Panc1 (cell line): ENCODE data around the gene DPP8. TPM values are rescaled to one million over a fixed set of nuclear protein-coding genes. Genes with fewer than 3 reads are reported as not detected.
"Not testable (repeated sequence)": the region's sequence is repeated elsewhere in the genome, so short reads cannot be mapped to it uniquely, and the experiment has no call there.

Experiments used
- ATAC-seq: fragments of 200-7000 bp; cut with Tn5 transposase; 2 replicates; pipeline ENCODE4 v1.9.1; 2020; ENCODE audit warnings: mild to moderate bottlenecking, moderate library complexity
- BruUV-seq: library from RNA; stranded (reverse); fragments of 400-500 nt; replicated peaks from 2 replicates; lab custom pipeline; 2021; lab: Mats Ljungman, UMichigan
- CTCF ChIA-PET: fragments of 300-600 bp; sonication (Branson Sonifier 250); formaldehyde crosslinking; loops from one replicate; lab custom pipeline; 2022; ENCODE audit warnings: antibody characterized with exemption; lab: Charles Lee
- POLR2A ChIA-PET: fragments of 300-600 bp; sonication (Branson Sonifier 250); formaldehyde crosslinking; loops from one replicate; lab custom pipeline; 2022; ENCODE audit warnings: antibody characterized with exemption; lab: Charles Lee
- DNase-seq: peaks from one replicate; pipeline ENCODE4 v3.0.0-alpha.2; 2010; ENCODE audit warnings: low read depth, low spot score
- H3K27ac ChIP-seq: 2 replicates; pipeline ENCODE4 v1.5.1; 2011; ENCODE audit warnings: mild to moderate bottlenecking, low read length, inconsistent platforms
- H3K27me3 ChIP-seq: fragments of 200-500 bp; sonication (Bioruptor generic); 2 replicates; pipeline ENCODE4 v1.6.0; 2014; ENCODE audit warnings: low read length, inconsistent platforms; ENCODE audit not compliant: control insufficient read depth, insufficient read depth
- H3K36me3 ChIP-seq: fragments of 200-500 bp; sonication (Bioruptor generic); 2 replicates; pipeline ENCODE4 v1.5.1; 2014; ENCODE audit warnings: inconsistent platforms, mild to moderate bottlenecking, low read length, moderate library complexity; ENCODE audit not compliant: control insufficient read depth, insufficient read depth
- H3K4me1 ChIP-seq: 2 replicates; pipeline ENCODE4 v1.5.1; 2011; ENCODE audit warnings: inconsistent platforms, mild to moderate bottlenecking, low read length, moderate library complexity; ENCODE audit not compliant: control insufficient read depth, insufficient read depth
- H3K4me3 ChIP-seq, 2 experiments: 2 replicates each; pipeline ENCODE4 v1.5.1; 2011 to 2012; ENCODE audit warnings: low read depth in 2 of 2, low read length in 2 of 2, mild to moderate bottlenecking in 2 of 2, inconsistent platforms in 1 of 2, moderate library complexity in 1 of 2
- H3K9me3 ChIP-seq: fragments of 200-500 bp; sonication (Bioruptor generic); 2 replicates; pipeline ENCODE4 v1.5.1; 2014; ENCODE audit warnings: low read depth, mild to moderate bottlenecking, inconsistent platforms, low read length, moderate library complexity; ENCODE audit not compliant: control insufficient read depth, insufficient read depth
- CTCF ChIP-seq: fragments of 450-650 bp; IDR thresholded peaks from 2 replicates; pipeline ENCODE4 v1.5.1; 2017; ENCODE audit warnings: mild to moderate bottlenecking
- POLR2AphosphoS5 ChIP-seq: IDR thresholded peaks from 2 replicates; pipeline ENCODE4 v1.6.1; 2012; ENCODE audit warnings: mild to moderate bottlenecking, low read depth, low read length, moderate library complexity
- REST ChIP-seq, 2 experiments: IDR thresholded peaks; 2 replicates each; pipeline ENCODE4 v1.6.1; 2011 to 2012; ENCODE audit warnings: low read depth in 2 of 2, control low read depth in 1 of 2, low read length in 1 of 2, mild to moderate bottlenecking in 1 of 2, moderate library complexity in 1 of 2; ENCODE audit not compliant: insufficient read depth in 1 of 2
- SIN3A ChIP-seq: IDR thresholded peaks from 2 replicates; pipeline ENCODE4 v1.6.1; 2012; ENCODE audit warnings: low read depth, mild to moderate bottlenecking, low read length, moderate library complexity, borderline replicate concordance; ENCODE audit not compliant: insufficient read depth
- TCF7L2 ChIP-seq: IDR thresholded peaks from 2 replicates; pipeline ENCODE4 v1.6.1; 2011; ENCODE audit warnings: mild to moderate bottlenecking, low read depth, low read length, inconsistent platforms
- in situ Hi-C: cut with HindIII; loops from 2 replicates; pipeline ENCODE4 v1.10.0; 2016; ENCODE audit warnings: low sequenced_read_pairs, low pct_unique_long_range_greater_than_20kb
- intact Hi-C: fragments of 100-400 bp; cut with micrococcal nuclease; formaldehyde crosslinking; loops from one replicate; pipeline ENCODE4 v1.10.0; 2022; ENCODE audit not compliant: unreplicated experiment
- total RNA-seq: library from RNA; stranded (reverse); gene quantifications from one replicate; pipeline ENCODE4 v1.2.1, GENCODE V29; 2021; ENCODE audit not compliant: unreplicated experiment

DPP8 gene
- total RNA-seq, 1 experiment from 2014 or later, result 36.2 TPM

GRCh38 chr15:65399997-65400396, 117.5 kb downstream of the DPP8 start:
- no peak for ATAC-seq
- Histone ChIP-seq H3K27ac (no peak overlapping the region), H3K27me3 (no peaks in the 10 kb centered on the region), H3K9me3 (no peaks in the 10 kb centered on the region), H3K36me3 (no peaks in the 10 kb centered on the region), H3K4me1 (peaks cover 4% of the 10 kb centered on the region; the same call in 1 of the 2 replicates), H3K4me3 (no peak overlapping the region)
- ChIA-PET POLR2A (no interaction called here), CTCF (interaction anchor here (0.6 to 2.1 kb wide), 3 partner anchors 9 to 81 kb away, joined by 3 to 10 read pairs (median 7); no protein-coding TSS in a partner anchor)
- DNase-seq, result no peak
- no peak for TF ChIP-seq POLR2AphosphoS5
- no peak for TF ChIP-seq TCF7L2
- no peak for TF ChIP-seq SIN3A
- TF ChIP-seq CTCF, result no peak
- no peak for TF ChIP-seq REST (IDR thresholded peaks at IDR 0.05; ENCODE audit: insufficient read depth in 1 of 2, low read depth in 2 of 2, low read length in 1 of 2)
- BruUV-seq, result no TSS peak
- in situ Hi-C loops (no loop called here), intact Hi-C loops (loop anchor here (5.0 kb wide), 1 partner anchor 83 kb away; no protein-coding TSS in a partner anchor)

GRCh38 chr15:65399001-65399706, 118.3 kb downstream of the DPP8 start:
- DNase-seq, result no peak
- CTCF ChIA-PET, result interaction anchor here (0.6 to 1.0 kb wide), 5 partner anchors 25 to 483 kb away, joined by 3 to 7 read pairs (median 7); no protein-coding TSS in a partner anchor
- Histone ChIP-seq H3K4me3 (no peak overlapping the region), H3K36me3 (no peaks in the 10 kb centered on the region), H3K4me1 (peaks cover 4% of the 10 kb centered on the region; the same call in 1 of the 2 replicates), H3K27ac (no peak overlapping the region), H3K27me3 (no peaks in the 10 kb centered on the region), H3K9me3 (no peaks in the 10 kb centered on the region)
- in situ Hi-C loops, result no loop called here
- TF ChIP-seq TCF7L2 (no peak), REST (IDR thresholded peaks at IDR 0.05; ENCODE audit: insufficient read depth in 1 of 2, low read depth in 2 of 2, low read length in 1 of 2) (no peak), CTCF (no peak), POLR2AphosphoS5 (no peak), SIN3A (no peak)
- BruUV-seq, result no TSS peak
- intact Hi-C loops, result no loop called here
- no peak for ATAC-seq
- POLR2A ChIA-PET, result interaction anchor here (0.7 kb wide), 1 partner anchor 108 kb away, joined by 10 read pairs; no protein-coding TSS in a partner anchor

- in situ Hi-C loops, DNase-seq, POLR2A ChIA-PET, H3K27ac ChIP-seq, H3K4me3 ChIP-seq, H3K4me1 ChIP-seq, H3K36me3 ChIP-seq, ATAC-seq, H3K27me3 ChIP-seq, BruUV-seq, H3K9me3 ChIP-seq, intact Hi-C loops: not testable (repeated sequence)
- CTCF ChIA-PET, result interaction anchor here (0.9 to 1.0 kb wide), 2 partner anchors 24 to 419 kb away, joined by 3 to 7 read pairs; no protein-coding TSS in a partner anchor
These were observed 119.0 kb downstream of the DPP8 start for GRCh38 chr15:65398486-65398885.
